HG03108 (cell line): ENCODE results near the gene SPDYE2.
"Not testable (repeated sequence)": the region's sequence is repeated elsewhere in the genome, so short reads cannot be mapped to it uniquely, and the experiment has no call there.

Source experiments
- ATAC-seq: cut with Tn5 transposase; IDR thresholded peaks from one replicate; pipeline ENCODE4 v1.9.1; 2021; ENCODE audit warnings: moderate library complexity; ENCODE audit not compliant: unreplicated experiment

SPDYE2 gene

DNA sequence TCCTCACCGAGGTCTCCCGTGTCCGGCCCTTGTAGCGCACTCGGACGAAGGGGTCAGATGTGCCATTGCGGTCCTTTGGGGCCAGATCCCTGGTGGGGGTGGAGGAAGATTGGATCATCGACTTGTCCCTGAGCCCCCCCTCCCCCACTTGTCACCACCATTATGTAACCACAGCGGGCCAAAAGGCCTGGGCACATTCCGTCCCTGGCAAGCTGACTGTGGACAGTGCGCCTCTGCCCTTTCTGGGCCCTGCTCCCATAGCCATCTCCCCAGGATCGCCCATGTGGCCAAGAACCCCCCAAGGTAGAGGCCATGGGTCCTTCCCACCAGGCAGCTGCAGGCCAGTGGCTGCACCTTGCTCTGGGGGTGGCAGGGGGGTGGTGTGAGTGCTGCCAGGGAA lies 51.3 kb downstream of the SPDYE2 start:
- ATAC-seq, result not testable (repeated sequence)

DNA sequence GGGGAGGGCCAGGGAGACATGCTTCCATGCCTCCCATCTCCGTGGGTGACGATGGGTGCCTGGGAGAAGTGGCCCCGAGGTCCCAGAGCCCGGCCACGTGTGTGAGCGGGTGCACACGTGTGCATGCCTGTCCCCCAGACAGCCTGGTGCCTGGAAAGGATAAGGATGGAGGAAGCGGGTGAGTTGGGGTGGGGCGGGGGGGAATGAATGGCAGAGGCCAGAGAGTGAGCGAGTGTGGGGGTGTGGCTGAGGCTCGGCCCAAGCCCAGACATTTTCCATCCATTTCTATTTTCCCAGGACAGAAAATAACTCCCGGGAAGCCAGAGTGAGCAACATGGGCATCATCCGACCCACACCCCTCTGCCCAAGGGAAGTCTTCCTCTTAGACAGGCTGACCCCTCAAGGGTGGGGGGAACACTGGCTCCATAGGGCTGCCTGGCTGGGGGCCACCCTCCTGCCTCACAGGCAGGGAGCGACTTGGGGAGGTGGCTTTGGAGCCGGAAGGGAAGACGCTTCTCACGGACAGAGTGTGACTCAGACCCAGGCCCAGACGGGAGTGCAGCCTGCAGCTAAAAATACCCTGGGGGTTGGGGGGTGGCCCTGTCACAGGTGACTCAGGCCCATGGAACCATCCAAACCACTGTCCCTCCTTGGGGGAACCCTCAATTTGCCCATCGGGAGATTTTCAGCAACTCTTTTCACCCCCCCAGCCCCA lies 53.6 kb downstream of the SPDYE2 start:
- ATAC-seq, result not testable (repeated sequence)

- ATAC-seq, result not testable (repeated sequence)
These were observed 55.8 kb downstream of the SPDYE2 start for GRCh38 chr7:102606848-102607247.

- not testable (repeated sequence) for ATAC-seq
These were observed 58.7 kb downstream of the SPDYE2 start for GRCh38 chr7:102609734-102610133.

DNA sequence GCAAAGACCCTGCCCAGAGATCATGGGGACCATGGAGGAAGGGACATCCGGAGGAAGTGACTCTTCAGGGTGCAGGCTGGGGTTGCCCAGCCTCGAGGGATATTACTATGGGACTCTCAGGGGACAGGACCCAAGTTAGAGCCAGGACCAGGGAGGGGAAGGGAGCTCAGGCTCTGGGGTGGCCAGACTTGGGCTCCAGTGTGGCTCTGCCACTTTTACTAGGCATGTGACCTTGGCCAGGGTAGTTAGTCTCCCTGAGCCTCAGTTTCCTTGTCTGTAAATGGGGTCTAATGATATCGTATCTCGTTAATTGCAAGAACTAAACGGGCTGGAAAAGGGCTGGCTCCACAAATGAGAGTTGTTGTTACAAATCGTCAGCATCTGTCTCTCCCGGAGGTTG lies 59.4 kb downstream of the SPDYE2 start:
- ATAC-seq, result not testable (repeated sequence)

DNA sequence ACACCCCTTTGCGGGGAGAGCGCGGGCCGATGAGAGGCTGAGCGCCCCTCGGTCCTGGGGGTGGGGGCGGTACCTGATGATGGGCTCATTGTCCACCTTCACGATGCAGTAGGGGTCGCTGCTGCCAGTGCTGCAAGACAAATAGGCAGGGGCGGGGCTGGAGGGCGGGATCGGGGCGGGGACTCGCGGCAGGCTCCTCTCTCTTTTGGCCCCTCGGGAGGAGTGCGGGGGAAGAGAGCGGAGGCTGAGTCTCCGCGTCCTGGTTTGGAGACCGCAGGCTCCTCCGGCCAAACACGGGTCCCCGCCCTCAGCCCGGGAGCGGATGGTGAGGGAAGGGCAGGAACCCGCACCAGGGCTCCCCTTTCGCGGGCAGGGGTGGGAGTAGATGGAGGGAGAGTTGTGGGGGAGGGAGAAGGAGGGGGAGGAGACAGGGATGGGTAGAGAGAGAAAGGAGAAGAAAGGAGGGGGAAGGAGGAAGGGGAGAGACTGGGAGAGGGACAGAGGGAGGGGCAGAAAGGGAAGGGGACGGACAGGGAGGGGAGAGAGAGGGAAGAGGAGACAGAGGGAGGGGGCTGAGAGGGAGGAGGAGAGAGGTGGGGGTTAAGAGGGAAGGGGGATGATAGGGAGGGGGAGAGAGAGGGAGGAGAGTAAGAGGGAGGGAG lies 60.1 kb downstream of the SPDYE2 start:
- ATAC-seq, result peak; percentile 36

DNA sequence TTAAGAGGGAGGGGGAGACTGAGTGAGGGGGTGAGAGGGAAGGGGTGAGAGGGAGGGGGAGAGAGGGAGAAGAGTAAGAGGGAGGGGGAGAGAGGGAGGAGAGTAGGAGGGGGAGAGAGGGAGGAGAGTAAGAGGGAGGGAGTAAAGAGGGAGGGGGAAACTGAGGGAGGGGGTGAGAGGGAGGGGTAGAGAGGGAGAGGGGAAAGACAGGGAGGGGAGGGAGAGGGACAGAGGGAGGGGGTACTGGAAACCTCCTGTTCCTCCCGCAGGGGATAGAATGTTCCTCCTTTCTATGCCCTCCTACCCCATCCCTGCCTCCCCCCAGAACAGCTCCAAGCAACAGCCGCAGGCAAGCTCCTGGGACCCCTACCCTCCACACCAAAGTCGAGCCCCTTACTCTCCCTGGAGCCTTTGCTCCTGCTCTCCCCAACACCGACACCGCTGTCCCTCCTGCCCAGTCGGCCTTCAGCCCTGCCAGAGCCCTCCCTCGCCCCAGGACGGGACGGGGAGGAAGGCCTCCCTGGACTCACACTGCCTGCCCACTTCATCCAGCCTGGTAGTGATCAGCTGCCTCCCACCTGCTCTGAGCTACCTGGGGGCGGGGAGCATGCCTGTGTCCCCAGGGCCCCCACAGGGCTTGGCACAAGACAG lies 60.8 kb downstream of the SPDYE2 start:
- not testable (repeated sequence) for ATAC-seq
